ENCODE data around the gene PPP1R7.

DNA sequence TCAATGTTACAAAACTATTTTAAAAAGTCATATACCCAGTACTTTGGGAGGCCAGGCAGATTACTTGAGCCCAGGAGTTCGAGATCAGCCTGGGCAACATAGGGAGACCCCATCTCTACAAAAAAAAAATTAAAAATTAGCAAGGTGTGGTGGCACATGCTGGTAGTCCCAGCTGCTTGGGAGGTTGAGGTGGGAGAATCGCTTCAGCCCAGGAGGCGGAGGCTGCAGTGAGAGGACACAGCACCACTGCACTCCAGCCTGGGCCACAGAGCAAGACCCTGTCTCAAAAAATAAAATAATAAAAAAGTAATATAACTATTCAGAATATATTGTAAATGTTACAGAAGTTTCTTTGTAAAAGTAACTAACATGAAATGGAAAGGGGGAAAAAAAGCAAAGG, 2.9 kb upstream of the PPP1R7 start:
- no peak for TF ChIP-seq MZF1 (tag by site-specific recombination; IDR thresholded peaks at IDR 0.05; ENCODE audit: borderline replicate concordance)
- TF ChIP-seq ZNF76 (tag by site-specific recombination; IDR thresholded peaks at IDR 0.05; ENCODE audit: borderline replicate concordance, low read depth): no peak
- TF ChIP-seq, protein P1, sequence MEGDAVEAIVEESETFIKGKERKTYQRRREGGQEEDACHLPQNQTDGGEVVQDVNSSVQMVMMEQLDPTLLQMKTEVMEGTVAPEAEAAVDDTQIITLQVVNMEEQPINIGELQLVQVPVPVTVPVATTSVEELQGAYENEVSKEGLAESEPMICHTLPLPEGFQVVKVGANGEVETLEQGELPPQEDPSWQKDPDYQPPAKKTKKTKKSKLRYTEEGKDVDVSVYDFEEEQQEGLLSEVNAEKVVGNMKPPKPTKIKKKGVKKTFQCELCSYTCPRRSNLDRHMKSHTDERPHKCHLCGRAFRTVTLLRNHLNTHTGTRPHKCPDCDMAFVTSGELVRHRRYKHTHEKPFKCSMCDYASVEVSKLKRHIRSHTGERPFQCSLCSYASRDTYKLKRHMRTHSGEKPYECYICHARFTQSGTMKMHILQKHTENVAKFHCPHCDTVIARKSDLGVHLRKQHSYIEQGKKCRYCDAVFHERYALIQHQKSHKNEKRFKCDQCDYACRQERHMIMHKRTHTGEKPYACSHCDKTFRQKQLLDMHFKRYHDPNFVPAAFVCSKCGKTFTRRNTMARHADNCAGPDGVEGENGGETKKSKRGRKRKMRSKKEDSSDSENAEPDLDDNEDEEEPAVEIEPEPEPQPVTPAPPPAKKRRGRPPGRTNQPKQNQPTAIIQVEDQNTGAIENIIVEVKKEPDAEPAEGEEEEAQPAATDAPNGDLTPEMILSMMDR (tag by site-specific recombination; IDR thresholded peaks at IDR 0.05): no peak
- TF ChIP-seq SALL2 (tag by site-specific recombination; IDR thresholded peaks at IDR 0.05; ENCODE audit: borderline replicate concordance): no peak
- TF ChIP-seq ZNF791 (tag by site-specific recombination; IDR thresholded peaks at IDR 0.05): no peak
- TF ChIP-seq, protein P2, sequence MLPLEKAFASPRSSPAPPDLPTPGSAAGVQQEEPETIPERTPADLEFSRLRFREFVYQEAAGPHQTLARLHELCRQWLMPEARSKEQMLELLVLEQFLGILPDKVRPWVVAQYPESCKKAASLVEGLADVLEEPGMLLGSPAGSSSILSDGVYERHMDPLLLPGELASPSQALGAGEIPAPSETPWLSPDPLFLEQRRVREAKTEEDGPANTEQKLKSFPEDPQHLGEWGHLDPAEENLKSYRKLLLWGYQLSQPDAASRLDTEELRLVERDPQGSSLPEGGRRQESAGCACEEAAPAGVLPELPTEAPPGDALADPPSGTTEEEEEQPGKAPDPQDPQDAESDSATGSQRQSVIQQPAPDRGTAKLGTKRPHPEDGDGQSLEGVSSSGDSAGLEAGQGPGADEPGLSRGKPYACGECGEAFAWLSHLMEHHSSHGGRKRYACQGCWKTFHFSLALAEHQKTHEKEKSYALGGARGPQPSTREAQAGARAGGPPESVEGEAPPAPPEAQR (tag by site-specific recombination; IDR thresholded peaks at IDR 0.05): no peak
- TF ChIP-seq ZBTB8A (tag by site-specific recombination; IDR thresholded peaks at IDR 0.05): no peak
- TF ChIP-seq OVOL3 (tag by site-specific recombination; IDR thresholded peaks at IDR 0.05): no peak
- TF ChIP-seq SCRT2 (tag by site-specific recombination; IDR thresholded peaks at IDR 0.05): no peak
- TF ChIP-seq ZNF341 (tag by site-specific recombination; IDR thresholded peaks at IDR 0.05; ENCODE audit: low read depth): no peak
- TF ChIP-seq ZNF792 (tag by site-specific recombination; IDR thresholded peaks at IDR 0.05): no peak
- TF ChIP-seq HOXA7 (CRISPR knock-in tag; IDR thresholded peaks at IDR 0.05; ENCODE audit: borderline replicate concordance): no peak
- TF ChIP-seq ZNF560 (tag by site-specific recombination; IDR thresholded peaks at IDR 0.05; ENCODE audit: borderline replicate concordance): no peak
